ENCODE results near the gene TWF2.

TWF2 gene

GRCh38 chr3:52203701-52204100, 35.3 kb downstream of the TWF2 start:
- Histone ChIP-seq H4K20me1 (ENCODE audit: low read depth, low read length) (no peaks in the 10 kb centered on the region), H2AFZ (ENCODE audit: low read depth, low read length, severe bottlenecking) (no peak overlapping the region), H3K9me2 (replicated peaks; ENCODE audit: insufficient read depth, low read length) (no peaks in the 10 kb centered on the region), H3K9me3 (ENCODE audit: insufficient read depth, low read length) (no peaks in the 10 kb centered on the region), H3K9ac (ENCODE audit: low read length) (no peak overlapping the region), H3K79me2 (ENCODE audit: insufficient read depth, low read length) (peaks cover 7% of the 10 kb centered on the region; the same call in 1 of the 2 replicates), H3K4me2 (ENCODE audit: low read depth, low read length, poor library complexity, severe bottlenecking) (no peak overlapping the region), H3K27me3 (ENCODE audit: low read length) (no peaks in the 10 kb centered on the region), H3K27ac (ENCODE audit: low read depth, low read length) (no peak overlapping the region), H3F3A (ENCODE audit: insufficient read depth) (no peaks in the 10 kb centered on the region), H3K36me3 (ENCODE audit: low read length) (peaks cover 40% of the 10 kb centered on the region), H3K4me3 (ENCODE audit: insufficient read depth, low read length, poor library complexity, severe bottlenecking) (no peak overlapping the region)
- no peak for TF ChIP-seq EZH2phosphoT487 (conservative IDR thresholded peaks at IDR 0.05; ENCODE audit: low read length)
- TF ChIP-seq, protein P1, sequence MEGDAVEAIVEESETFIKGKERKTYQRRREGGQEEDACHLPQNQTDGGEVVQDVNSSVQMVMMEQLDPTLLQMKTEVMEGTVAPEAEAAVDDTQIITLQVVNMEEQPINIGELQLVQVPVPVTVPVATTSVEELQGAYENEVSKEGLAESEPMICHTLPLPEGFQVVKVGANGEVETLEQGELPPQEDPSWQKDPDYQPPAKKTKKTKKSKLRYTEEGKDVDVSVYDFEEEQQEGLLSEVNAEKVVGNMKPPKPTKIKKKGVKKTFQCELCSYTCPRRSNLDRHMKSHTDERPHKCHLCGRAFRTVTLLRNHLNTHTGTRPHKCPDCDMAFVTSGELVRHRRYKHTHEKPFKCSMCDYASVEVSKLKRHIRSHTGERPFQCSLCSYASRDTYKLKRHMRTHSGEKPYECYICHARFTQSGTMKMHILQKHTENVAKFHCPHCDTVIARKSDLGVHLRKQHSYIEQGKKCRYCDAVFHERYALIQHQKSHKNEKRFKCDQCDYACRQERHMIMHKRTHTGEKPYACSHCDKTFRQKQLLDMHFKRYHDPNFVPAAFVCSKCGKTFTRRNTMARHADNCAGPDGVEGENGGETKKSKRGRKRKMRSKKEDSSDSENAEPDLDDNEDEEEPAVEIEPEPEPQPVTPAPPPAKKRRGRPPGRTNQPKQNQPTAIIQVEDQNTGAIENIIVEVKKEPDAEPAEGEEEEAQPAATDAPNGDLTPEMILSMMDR (IDR thresholded peaks at IDR 0.05; ENCODE audit: insufficient read depth, low read length, poor library complexity, severe bottlenecking), result no peak

- no peak overlapping the region for H3K9ac ChIP-seq (ENCODE audit: low read length)
- no peak overlapping the region for H3K4me3 ChIP-seq (ENCODE audit: insufficient read depth, low read length, poor library complexity, severe bottlenecking)
- H4K20me1 ChIP-seq (ENCODE audit: low read depth, low read length), result no peaks in the 10 kb centered on the region
- H3K79me2 ChIP-seq (ENCODE audit: insufficient read depth, low read length), result peaks cover 14% of the 10 kb centered on the region
- no peak overlapping the region for H2AFZ ChIP-seq (ENCODE audit: low read depth, low read length, severe bottlenecking)
- H3F3A ChIP-seq (ENCODE audit: insufficient read depth), result no peaks in the 10 kb centered on the region
- no peak overlapping the region for H3K4me2 ChIP-seq (ENCODE audit: low read depth, low read length, poor library complexity, severe bottlenecking)
- H3K9me3 ChIP-seq (ENCODE audit: insufficient read depth, low read length), result no peaks in the 10 kb centered on the region
- TF ChIP-seq, protein P1 (IDR thresholded peaks at IDR 0.05; ENCODE audit: insufficient read depth, low read length, poor library complexity, severe bottlenecking), result no peak
- no peak for TF ChIP-seq EZH2phosphoT487 (conservative IDR thresholded peaks at IDR 0.05; ENCODE audit: low read length)
- no peaks in the 10 kb centered on the region for H3K27me3 ChIP-seq (ENCODE audit: low read length)
- peaks cover 28% of the 10 kb centered on the region for H3K36me3 ChIP-seq (ENCODE audit: low read length)
- H3K27ac ChIP-seq (ENCODE audit: low read depth, low read length), result no peak overlapping the region
- H3K9me2 ChIP-seq (replicated peaks; ENCODE audit: insufficient read depth, low read length), result no peaks in the 10 kb centered on the region
Observed at GRCh38 chr3:52202384-52203077, 36.4 kb downstream of the TWF2 start.

DNA sequence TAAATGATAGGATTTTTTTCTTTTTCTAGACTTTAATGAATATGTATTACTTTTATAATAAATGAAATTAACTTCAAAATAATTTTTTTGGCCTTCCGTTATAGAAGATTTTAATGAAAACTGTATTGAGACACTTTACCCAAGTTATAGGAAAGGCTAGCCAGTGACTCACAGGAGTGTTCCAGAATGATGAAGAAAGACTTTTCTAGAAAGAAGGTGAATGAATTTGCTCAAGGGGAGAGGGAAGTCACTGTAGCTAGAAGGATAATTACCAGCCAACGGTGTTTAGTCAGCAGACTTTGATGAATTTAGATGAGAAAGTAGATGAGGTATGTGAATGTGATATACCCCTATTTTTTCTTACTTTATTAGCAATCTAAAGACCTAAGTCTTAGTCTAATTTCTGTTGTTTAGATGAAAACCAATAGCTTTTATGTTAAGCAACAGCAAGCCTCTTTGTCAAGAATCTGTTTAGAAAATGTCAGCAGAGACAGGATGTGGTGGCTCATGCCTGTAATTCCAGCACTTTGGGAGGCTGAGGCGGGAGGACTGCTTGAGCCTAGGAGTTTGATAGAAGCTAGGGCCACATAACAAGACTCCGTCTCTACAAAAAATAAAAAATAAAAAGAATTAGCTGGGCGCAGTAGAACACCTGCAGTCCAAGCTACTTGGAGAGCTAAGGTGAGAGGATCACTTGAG, 37.8 kb downstream of the TWF2 start:
- Histone ChIP-seq H3K27ac (ENCODE audit: low read depth, low read length) (no peak overlapping the region), H4K20me1 (ENCODE audit: low read depth, low read length) (no peaks in the 10 kb centered on the region), H3F3A (ENCODE audit: insufficient read depth) (no peaks in the 10 kb centered on the region), H3K9ac (ENCODE audit: low read length) (no peak overlapping the region), H3K9me3 (ENCODE audit: insufficient read depth, low read length) (no peaks in the 10 kb centered on the region), H3K36me3 (ENCODE audit: low read length) (peaks cover 22% of the 10 kb centered on the region), H3K27me3 (ENCODE audit: low read length) (no peaks in the 10 kb centered on the region), H3K9me2 (replicated peaks; ENCODE audit: insufficient read depth, low read length) (no peaks in the 10 kb centered on the region), H2AFZ (ENCODE audit: low read depth, low read length, severe bottlenecking) (no peak overlapping the region), H3K79me2 (ENCODE audit: insufficient read depth, low read length) (peaks cover 14% of the 10 kb centered on the region), H3K4me2 (ENCODE audit: low read depth, low read length, poor library complexity, severe bottlenecking) (no peak overlapping the region), H3K4me3 (ENCODE audit: insufficient read depth, low read length, poor library complexity, severe bottlenecking) (no peak overlapping the region)
- no peak for TF ChIP-seq EZH2phosphoT487 (conservative IDR thresholded peaks at IDR 0.05; ENCODE audit: low read length)
- TF ChIP-seq, protein P1 (IDR thresholded peaks at IDR 0.05; ENCODE audit: insufficient read depth, low read length, poor library complexity, severe bottlenecking), result no peak
